PFSK-1 (cell line): Measurements from ENCODE around the gene EEF2.

Source experiments
- POLR2AphosphoS5 ChIP-seq: IDR thresholded peaks from 2 replicates; pipeline ENCODE4 v1.6.1; 2012; ENCODE audit warnings: low read depth, mild to moderate bottlenecking, control low read depth, low read length, moderate library complexity
- SIN3A ChIP-seq: IDR thresholded peaks from 2 replicates; pipeline ENCODE4 v1.6.1; 2012; ENCODE audit warnings: mild to moderate bottlenecking, low read length, moderate library complexity, borderline replicate concordance; ENCODE audit not compliant: insufficient read depth

DNA sequence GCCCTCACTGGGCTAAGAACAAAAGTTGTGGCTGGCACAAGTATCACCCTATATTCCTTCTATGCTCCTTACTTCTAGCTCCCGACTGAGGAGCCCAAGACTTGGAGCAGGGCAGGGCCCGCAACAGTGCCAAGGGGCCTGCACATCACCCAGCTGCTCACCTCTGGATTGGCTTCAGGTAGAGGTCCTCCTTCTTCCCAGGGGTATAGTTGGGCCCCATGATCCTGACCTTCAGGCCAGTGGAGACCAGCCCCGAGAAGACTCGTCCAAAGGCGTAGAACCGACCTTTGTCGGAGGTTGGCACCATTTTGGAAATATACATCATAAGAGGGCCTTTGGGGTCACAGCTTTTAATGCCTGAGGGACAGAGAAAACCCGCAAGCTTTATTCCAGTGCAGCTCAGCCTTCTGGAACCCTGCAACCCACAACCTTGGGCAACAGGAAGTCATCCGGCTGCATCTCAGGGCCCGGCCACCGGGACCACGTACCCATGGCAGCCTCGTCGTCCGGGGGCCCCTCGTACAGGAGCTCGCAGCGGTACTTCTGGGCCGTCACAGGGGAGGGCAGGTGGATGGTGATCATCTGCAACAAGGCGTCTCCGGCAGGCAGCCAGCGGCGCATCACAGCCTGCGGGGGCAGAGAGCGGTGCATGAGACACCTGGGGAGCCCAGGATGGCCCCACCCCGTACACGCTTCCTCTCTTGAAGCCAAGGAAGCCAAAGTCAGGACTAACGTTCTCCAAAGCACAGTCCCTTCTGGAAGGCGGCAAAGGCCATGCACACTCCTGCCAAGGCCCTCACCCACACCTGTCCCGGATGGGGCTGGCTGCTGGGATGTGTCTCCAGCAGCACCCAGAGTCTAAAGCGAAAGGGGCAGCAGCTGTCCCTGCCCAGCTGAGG is 4.7 kb downstream of the EEF2 start:
- TF ChIP-seq POLR2AphosphoS5 (no peak; the same call in 1 of the 2 replicates), SIN3A (no peak)
